HG03103 (cell line): ENCODE measurements around the gene RTP2.
"Not testable (repeated sequence)": the region's sequence is repeated elsewhere in the genome, so short reads cannot be mapped to it uniquely, and the experiment has no call there.

Experiments
- ATAC-seq: cut with Tn5 transposase; IDR thresholded peaks from one replicate; pipeline ENCODE4 v1.9.1; 2021; ENCODE audit warnings: low read depth; ENCODE audit not compliant: unreplicated experiment

Gene RTP2

DNA sequence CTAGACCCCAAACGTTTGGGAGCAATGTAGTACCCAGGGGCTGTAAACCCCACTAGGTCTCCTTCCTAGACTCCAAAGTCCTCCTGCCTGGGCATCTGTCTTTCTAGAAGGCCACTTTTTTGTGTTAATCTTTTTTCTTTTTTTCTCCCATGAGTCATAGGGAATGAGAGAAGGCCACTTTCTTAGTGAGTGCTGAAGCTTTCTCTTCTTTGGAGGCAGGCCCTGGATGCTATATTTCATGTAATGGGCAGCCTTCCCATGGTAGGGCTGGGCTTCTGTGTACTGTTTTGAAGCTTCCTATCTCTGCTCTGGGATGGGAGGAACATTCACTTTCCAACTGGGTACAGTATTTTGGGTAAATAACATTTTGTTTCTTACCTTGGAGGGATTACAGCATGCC is 15.2 kb upstream of the RTP2 start:
- ATAC-seq = no peak

DNA sequence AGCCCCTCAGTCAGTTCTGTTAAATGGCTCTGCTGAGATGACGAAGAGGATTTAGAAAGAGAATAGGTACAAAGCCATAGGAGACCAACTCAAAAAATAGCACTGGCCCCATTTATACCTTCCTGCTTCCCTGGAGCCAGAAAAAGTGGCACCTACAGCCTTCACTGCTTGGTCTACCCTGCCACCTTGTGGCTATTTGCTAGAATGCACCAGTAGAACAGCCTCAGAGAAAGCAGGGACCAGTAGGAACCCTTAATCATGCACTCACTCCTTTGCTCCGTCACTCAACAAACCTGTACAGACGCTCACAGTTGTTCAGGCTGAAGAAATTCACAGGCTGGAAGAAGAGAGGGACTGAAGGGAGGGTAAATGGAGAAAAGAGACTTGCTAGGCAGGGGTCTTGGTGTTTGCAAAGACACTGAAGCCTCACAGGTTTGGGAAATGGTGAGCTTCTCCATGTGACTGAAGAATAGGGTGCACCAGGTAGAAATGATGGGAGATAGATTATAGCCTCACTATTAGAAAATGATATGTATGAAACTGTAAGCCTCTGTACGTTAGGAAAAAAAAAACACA is 12.1 kb upstream of the RTP2 start:
- ATAC-seq = peak; percentile 95

DNA sequence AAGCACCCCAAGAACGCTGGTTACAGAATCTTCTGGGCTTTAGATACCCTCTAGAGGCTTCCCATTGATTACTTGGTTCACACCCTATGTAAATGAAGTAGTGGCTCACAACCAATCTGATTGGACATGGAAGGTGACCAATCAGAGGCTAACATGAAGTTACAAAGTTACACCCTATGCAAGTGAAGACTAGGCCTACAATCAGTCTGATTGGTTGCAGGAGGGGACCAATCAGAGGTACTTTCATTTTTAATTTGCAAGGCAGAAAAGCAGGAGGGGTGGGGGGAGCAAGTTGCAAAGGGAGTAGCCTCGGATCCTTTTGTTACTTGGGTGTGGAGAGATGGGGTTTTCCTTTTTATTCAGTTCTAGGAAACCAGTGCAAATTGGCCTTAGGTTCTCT is 11.1 kb upstream of the RTP2 start:
- no peak for ATAC-seq

DNA sequence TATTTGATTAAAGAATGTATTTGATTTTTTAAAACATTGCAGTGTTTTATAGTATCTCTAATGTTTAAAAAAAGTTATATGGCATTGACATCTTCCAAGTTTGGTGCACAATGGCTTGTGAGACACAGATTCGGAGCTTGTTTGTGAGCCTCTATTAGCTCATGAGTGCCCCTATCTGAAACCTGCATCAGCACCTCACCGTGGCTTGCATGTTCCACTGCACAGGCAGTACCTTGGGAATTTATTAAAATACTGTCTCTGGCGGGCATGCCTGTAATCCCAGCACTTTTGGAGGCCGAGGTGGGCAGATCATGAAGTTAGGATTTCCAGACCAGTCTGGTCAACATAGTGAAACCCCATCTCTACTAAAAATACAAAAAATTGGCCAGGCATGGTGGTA is 6.8 kb upstream of the RTP2 start:
- ATAC-seq = no peak

DNA sequence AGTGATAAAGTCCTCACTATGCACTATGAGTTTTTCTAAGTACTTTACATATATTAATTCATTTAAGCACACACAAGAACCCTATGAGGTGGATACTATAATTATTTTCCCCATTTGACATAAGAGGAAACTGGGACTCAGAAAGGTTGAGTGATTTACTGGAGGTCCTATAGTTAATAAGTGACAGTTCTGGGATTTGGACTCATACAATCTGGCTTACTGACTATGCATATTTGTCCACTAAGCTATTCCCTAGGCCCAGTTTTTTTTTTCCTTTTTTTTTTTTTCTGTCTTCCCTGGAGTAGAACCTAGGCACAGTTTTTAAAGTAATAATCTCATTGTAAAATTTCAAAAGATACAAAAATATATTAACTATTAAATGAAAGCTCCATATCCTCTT is 6.3 kb upstream of the RTP2 start:
- no peak for ATAC-seq

DNA sequence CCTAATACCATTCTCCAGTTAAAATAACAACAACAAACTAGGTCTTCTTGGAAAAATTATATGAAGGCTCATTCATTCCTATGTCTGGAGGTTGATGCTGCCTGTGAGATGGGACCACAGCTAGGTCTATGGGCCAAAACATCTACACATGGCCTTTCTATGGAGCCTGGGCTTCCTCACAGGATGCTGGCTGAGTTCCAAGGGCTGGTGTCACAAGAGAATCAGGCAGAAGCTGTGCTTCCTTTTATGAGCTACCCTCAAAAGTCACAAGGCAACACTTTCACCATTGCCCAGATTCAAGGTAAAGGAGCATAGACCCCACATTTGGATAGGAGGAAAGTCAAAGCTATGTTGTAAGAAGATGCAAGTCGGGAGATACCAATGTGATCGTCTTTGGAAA is 4.6 kb upstream of the RTP2 start:
- ATAC-seq = no peak

DNA sequence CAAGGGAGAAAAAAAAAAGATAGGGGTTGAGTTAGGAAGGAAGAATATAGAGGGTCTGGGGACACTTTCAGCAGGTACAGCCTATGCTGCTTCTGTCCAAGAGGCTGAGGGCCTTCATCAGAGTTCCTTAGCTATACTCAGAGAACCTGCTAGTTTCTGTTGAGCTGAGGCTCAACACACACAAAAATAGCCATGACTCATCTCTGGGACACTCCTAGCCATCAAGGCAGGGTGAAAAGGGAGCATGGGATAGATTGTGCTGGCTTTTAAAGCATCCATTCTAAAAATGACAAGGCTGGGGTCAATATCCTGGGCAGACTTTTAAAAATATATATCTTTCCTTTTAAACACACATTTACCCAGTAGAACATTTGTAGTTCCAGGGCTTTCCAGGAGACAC is 2.8 kb upstream of the RTP2 start:
- no peak for ATAC-seq

DNA sequence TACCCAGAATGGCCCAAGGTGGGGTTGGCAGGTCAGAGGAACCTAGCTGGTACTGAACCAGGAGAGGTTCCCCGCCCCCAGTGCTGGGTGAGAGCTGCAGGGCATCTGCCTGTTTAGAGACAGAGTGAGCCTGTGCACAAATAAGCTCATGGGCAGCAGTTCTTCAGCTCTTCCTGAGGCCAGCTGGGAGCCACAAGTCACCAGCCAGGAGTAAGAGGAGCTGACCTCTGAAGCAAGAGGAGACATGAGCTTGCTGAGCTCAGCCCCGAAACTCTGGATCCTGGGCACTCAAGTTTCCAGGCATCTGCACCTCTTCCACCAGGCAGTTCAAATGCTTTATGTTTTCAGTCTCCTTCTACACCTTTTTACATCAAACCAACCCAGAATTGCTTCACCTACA is 2.1 kb downstream of the RTP2 start:
- ATAC-seq = no peak

DNA sequence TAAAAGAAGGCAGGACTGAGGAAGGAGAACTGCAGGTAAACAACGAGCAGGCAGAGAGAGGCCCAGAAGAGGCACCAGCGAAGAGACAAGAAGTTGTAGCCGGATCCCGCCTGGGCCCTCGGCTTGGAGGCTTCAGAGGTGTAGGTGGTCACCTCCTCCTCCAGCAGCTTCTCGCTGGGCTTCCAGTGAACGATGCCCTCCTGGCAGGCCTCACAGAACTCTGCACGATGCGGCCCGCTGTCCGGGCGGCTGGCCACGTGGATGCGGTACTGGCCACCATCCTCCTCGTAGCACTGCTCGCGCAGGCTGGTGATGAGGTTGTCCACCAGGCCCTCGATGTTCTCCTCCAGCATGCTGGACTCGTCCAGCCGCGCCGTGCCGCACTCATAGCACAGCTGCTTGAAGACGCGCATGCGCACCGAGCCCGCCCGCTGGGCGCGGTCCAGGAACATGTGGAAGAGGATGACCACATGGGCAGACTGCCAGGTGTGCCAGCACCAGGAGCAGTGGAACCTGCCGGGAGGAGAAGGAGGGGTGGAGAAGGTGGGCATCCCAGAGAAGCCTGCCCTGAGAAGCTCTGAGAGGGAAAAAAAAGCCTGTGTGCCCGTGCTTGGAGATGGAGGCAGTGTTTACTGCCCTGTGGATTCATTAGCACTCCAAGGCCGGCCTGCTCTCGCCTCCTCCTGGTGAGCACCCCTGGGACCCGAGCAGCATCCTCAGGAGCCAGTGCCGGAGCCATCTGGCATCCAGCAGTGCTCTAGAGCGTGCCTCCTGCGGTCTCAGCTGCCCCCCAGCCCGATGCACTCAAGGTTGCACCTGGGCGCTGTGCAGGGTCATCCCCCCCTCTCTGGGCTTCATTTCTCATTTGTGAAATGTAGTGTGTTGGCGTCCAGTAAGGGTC is 3.6 kb downstream of the RTP2 start:
- ATAC-seq = no peak

DNA sequence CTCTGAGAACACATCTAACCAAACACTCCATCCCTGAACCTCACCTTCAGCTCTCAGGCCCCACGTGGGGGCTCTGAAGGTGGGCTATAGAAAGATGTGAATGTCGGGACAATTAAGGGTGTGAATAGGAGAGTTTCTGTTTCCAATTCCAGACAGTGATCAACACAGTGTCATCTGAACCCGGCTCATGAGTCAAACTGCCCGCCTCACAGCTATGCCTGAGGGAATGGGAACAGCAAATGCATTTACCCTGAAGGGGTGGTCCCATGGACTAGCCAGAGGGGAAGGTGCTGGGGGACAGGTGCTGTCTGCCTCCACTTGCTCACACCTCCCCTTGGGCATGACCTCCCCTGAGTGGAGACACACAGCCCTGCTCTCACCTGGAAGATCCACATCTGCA is 6.3 kb downstream of the RTP2 start:
- no peak for ATAC-seq

DNA sequence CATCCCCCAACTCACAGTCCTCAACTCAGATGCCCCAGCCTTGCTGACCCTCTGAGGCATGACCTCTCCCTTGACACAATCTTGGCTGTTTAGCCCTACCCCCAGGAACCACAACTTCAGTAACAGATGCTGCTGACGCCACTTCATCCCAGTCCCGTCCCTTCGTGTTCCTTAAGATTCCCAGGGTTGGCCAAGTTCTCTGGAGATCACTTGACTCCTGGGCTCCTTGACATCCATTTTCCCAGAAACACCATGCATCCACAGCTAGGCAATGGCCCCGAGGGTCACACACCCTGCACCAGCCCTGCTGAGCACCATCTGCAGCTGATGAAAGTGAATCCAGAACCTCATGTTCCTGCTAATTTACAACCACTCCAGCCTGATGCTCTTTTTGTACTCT is 6.9 kb downstream of the RTP2 start:
- no peak for ATAC-seq

DNA sequence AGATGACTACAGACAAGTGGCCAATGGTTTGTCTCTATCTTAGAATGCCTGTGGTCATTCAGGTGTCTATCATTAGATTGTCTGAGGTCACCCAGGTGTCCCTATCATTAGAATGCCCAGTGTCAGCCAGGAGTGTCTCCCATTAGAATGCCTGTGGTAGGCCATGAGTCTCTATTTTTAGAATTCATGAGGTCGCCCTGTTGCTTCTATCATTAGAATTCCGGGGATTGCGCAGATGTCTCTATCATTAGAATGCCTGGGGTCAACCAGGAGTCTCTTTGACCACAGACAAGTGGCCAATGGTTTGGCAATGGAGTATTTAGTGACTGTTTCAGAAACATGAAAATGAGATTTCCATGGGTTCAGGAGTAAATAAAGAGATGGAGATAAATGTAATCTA is 7.6 kb downstream of the RTP2 start:
- no peak for ATAC-seq

DNA sequence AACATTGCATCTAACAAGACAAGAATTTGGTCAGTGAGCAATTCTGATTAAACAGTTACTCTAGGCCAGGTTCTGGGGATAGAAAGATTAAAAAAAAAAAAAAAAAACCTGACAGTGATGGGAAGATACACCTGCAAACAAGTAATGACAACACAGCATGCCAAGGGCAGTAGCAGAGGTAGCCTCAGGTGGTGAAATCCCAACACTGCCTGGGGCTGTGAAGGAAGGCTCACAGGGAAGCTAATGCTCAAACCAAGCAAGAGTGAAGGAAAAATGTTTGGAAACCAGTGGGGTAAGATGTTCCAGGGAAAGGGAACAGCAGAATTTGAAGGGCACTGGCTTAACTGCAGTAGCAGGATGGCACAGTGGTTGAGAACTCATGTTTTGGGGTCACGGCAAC is 8.9 kb downstream of the RTP2 start:
- no peak for ATAC-seq

DNA sequence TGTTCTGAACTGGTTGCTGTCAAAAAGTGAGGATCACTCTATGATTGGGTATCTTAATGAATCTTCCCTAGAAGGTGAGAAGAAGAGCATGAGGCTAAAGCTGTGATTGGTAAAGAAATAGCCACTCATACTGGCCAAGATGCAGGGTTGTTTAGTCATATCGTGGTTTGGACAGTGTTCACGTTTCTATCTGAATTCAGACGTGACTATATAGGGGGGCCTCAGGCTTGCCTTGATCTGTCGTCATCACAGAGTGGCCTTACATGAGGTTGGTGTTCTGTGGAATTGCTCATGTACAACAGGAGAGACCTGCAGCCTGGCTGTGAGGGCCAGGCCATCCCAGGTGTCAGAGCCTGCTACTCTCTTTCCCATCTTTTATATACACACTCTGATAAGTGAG is 12.4 kb downstream of the RTP2 start:
- no peak for ATAC-seq

DNA sequence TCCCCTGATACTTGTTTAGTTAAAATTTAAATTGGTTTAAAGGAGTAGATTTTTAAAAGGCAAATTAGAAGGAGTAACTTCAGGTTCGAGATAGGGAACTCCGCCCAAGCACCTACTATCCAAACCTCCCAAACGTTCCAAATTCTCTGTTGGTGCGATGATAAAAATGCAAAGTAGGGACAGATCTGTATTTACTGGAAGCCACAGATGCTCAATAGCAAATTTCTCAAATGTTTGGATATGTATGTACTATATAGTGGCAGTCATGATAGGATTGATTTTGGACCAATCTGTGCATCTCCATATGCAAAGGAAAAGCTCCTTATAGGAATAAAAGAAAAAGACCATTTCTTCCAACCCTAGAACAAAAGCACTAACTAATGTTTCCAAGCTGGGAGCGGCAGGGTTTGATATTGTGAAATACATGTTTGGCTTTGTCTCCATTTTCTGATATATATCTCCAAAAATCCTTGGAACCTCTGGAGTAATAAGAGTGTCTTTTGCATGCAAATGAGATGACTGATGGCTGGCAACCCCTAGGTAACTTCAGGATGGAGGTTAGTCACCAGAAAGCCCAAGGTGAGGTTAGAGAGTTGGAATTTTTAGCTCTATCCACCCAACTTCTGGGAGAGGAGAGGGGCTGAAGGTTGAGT is 15.6 kb downstream of the RTP2 start:
- ATAC-seq = no peak

DNA sequence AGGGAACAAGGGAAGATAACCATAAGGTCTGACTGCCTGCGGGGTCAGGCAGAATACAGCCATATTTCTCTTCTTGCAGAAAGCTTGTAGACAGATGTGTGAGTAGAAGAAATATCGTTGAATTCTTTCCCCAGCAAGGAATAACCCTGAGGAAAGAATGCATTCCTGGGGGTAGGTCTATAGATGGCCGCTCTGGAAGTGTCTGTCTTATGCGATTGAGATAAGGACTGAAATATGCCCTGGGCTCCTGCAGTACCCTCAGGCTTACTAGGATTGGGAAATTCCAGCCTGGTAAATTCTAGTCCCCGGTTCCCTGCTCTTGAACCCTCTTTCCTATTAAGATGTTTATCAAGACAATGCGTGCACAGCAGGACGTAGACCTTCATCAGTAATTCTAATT is 16.4 kb downstream of the RTP2 start:
- ATAC-seq = no peak

DNA sequence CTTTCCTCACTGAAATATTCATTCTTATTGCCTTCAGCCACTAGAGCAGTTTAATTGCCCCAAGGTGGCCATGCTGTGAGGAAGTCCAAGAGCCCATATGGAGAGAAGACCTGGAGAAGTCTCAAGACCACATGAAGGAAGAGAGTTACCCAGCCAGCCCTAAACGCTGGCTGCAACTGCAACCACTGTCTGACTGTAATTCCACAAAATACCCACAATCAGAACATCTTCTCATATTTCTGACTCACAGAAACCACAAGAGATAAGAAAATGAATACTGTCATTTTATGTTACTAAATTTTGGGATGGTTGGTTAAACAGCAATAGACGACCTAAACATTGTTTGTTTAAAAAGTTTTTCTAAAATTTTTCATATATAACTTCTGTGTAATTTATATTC is 17.5 kb downstream of the RTP2 start:
- ATAC-seq = no peak

DNA sequence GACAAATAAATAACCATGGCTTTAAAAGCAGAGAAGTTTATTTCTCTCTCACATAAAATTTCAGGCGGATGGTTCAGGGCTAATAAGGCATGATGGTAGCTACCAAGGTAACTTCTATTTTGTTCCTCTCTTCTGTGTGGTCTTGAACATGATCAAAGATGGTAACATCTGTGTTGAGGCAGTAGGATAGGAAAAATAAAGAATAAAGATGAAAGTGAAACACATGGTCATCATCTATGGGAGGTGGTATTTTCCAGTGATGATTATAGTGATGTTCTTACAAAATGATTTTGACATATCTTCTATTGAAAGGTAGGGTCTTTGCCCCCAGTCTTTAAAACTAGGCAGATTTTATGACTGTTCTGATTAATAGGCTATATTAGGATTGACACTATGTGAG is 17.9 kb downstream of the RTP2 start:
- no peak for ATAC-seq

DNA sequence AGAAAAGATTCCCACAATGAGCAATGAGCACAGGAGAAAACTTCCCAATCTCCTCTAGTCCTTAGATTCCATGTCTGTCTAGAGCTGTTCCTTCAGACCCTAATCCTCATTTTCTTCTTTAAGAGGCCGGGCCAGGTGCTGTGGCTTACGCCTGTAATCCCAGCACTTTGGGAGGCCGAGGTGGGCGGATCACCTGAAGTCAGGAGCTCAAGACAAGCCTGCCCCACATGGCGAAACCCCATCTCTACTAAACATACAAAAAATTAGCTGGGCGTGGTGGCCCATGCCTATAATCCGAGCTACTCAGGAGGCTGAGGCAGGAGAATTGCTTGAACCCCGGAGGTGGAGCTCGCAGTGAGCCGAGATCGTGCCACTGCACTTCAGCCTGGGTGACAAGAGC is 20.6 kb downstream of the RTP2 start:
- ATAC-seq = not testable (repeated sequence)

DNA sequence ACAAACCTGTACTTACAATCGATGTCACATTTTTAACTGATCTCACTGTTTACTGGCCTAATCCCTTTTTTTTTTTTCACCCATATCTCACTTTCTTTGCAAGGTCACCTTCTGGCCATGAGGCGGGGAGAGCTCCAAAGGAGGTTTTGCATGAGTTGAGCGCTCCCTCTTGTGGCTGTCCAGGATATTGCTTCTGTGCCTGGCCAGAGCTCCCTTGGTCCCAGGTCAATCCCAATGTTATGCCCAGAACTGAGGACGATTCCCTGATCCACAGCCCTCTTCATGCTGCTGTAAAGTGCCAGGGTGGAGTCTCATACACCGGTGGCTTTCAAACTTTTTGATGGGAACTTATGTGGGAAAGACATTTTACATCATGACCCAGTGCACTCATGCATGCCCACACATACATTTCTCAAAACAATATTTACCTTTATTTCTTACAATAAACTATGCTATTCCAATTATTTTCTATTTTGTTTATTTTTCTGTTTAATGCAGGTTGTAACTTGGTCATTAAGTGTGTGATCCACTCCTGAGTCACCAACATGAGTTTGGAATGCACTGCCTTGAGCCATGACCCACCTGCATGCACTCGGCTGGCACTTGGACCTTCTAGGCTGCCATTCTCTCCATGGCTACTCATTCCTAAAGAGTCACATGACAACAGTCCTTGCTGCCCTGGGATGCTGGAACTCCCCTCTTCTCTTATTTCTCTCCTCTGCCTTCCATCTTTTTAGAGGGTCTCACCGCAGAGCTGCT is 22.5 kb downstream of the RTP2 start:
- peak; percentile 61 for ATAC-seq

DNA sequence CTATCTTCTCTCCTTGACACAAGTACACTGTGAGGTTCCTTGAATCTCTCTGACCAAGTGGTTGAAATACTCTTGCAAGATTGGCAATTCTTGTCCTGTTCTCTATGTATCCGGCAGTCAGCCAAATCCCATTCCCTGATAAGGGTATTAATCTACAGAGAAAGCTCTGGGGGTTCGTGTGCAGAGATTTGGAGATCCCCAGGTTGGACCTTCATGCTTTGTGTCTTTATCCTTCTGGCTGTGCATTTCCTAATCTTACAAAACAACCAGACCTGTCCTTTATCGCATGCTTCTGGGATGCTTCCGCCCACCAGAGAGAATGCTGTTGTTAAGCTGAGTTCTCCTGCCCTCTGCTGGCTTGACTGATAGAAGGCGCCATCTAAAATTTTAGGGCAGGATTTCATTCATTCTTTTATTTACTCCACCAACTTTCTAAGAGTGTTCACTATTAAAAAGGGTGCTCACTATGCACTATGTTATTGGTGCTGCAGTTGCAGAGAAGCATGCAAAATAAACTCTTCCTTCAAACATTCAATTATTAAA is 23.6 kb downstream of the RTP2 start:
- no peak for ATAC-seq
